Measurements from ENCODE around the gene CBX2.

CBX2 gene

DNA sequence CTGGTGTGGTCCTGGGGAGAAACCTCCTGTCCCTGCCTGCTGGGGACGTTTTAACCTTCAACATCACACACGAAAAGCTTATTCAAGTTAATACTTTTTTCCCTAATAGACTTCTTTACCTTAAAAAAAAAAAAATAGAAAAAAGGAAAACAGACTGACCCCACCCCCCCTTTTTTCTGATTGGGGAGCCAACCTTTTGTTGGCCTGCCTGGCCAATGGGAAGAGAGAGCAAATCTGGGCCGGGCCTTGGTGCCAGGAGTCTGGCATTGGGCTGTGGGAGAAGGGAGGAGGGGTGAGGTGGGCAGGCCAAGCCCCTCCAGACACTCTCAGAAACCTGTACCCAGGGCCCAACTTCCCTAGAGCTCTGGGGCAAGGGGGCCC is 16.0 kb downstream of the CBX2 start:
- no peak for TF ChIP-seq ZNF70 (CRISPR knock-in tag; IDR thresholded peaks at IDR 0.05)
- TF ChIP-seq SNAI2 (CRISPR knock-in tag; IDR thresholded peaks at IDR 0.05) = no peak
- TF ChIP-seq PPARA (CRISPR knock-in tag; IDR thresholded peaks at IDR 0.05; ENCODE audit: borderline replicate concordance) = no peak
- no peak for ATAC-seq

- no peak for ATAC-seq
- TF ChIP-seq ZNF565 (CRISPR knock-in tag; conservative IDR thresholded peaks at IDR 0.05; ENCODE audit: low read depth) = no peak
- no peak for TF ChIP-seq TSHZ2 (CRISPR knock-in tag; IDR thresholded peaks at IDR 0.05)
- no peak for TF ChIP-seq PPARA (CRISPR knock-in tag; IDR thresholded peaks at IDR 0.05; ENCODE audit: borderline replicate concordance)
- no peak for TF ChIP-seq TOX (CRISPR knock-in tag; IDR thresholded peaks at IDR 0.05; ENCODE audit: borderline replicate concordance)
- TF ChIP-seq, protein P1, sequence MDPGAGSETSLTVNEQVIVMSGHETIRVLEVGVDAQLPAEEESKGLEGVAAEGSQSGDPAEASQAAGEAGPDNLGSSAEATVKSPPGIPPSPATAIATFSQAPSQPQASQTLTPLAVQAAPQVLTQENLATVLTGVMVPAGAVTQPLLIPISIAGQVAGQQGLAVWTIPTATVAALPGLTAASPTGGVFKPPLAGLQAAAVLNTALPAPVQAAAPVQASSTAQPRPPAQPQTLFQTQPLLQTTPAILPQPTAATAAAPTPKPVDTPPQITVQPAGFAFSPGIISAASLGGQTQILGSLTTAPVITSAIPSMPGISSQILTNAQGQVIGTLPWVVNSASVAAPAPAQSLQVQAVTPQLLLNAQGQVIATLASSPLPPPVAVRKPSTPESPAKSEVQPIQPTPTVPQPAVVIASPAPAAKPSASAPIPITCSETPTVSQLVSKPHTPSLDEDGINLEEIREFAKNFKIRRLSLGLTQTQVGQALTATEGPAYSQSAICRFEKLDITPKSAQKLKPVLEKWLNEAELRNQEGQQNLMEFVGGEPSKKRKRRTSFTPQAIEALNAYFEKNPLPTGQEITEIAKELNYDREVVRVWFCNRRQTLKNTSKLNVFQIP (CRISPR knock-in tag; IDR thresholded peaks at IDR 0.05; ENCODE audit: borderline replicate concordance, low read depth) = no peak
- TF ChIP-seq ZNF70 (CRISPR knock-in tag; IDR thresholded peaks at IDR 0.05) = no peak
- TF ChIP-seq, protein P2, sequence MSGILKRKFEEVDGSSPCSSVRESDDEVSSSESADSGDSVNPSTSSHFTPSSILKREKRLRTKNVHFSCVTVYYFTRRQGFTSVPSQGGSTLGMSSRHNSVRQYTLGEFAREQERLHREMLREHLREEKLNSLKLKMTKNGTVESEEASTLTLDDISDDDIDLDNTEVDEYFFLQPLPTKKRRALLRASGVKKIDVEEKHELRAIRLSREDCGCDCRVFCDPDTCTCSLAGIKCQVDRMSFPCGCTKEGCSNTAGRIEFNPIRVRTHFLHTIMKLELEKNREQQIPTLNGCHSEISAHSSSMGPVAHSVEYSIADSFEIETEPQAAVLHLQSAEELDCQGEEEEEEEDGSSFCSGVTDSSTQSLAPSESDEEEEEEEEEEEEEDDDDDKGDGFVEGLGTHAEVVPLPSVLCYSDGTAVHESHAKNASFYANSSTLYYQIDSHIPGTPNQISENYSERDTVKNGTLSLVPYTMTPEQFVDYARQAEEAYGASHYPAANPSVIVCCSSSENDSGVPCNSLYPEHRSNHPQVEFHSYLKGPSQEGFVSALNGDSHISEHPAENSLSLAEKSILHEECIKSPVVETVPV (CRISPR knock-in tag; IDR thresholded peaks at IDR 0.05) = no peak
- TF ChIP-seq GLIS3 (CRISPR knock-in tag; IDR thresholded peaks at IDR 0.05) = no peak
- TF ChIP-seq ESRRG (CRISPR knock-in tag; IDR thresholded peaks at IDR 0.05) = no peak
Measured at GRCh38 chr17:79794659-79795511, 16.9 kb downstream of the CBX2 start.

GRCh38 chr17:79795795-79796443 is 18.0 kb downstream of the CBX2 start:
- no peak for ATAC-seq
- no peak for TF ChIP-seq PATZ1 (CRISPR knock-in tag; IDR thresholded peaks at IDR 0.05; ENCODE audit: borderline replicate concordance)
- no peak for TF ChIP-seq GLIS3 (CRISPR knock-in tag; IDR thresholded peaks at IDR 0.05)

- TF ChIP-seq CSDC2 (CRISPR knock-in tag; IDR thresholded peaks at IDR 0.05) = no peak
- no peak for TF ChIP-seq OSR1 (CRISPR knock-in tag; IDR thresholded peaks at IDR 0.05)
- TF ChIP-seq ARNTL (CRISPR knock-in tag; IDR thresholded peaks at IDR 0.05; ENCODE audit: borderline replicate concordance, low read depth) = no peak
- TF ChIP-seq CREB5 (CRISPR knock-in tag; IDR thresholded peaks at IDR 0.05; ENCODE audit: low read depth) = no peak
- TF ChIP-seq TCF4 (CRISPR knock-in tag; IDR thresholded peaks at IDR 0.05; ENCODE audit: borderline replicate concordance) = no peak
- no peak for TF ChIP-seq ZNF8 (CRISPR knock-in tag; IDR thresholded peaks at IDR 0.05)
- no peak for TF ChIP-seq BACH2 (CRISPR knock-in tag; IDR thresholded peaks at IDR 0.05; ENCODE audit: borderline replicate concordance)
- TF ChIP-seq, protein P1 (CRISPR knock-in tag; IDR thresholded peaks at IDR 0.05; ENCODE audit: borderline replicate concordance, low read depth) = no peak
- no peak for TF ChIP-seq ISL1 (CRISPR knock-in tag; IDR thresholded peaks at IDR 0.05)
- TF ChIP-seq ZFP3 (CRISPR knock-in tag; IDR thresholded peaks at IDR 0.05) = no peak
- TF ChIP-seq ESRRG (CRISPR knock-in tag; IDR thresholded peaks at IDR 0.05) = no peak
- TF ChIP-seq PPARA (CRISPR knock-in tag; IDR thresholded peaks at IDR 0.05; ENCODE audit: borderline replicate concordance) = no peak
- no peak for TF ChIP-seq ZFP30 (CRISPR knock-in tag; IDR thresholded peaks at IDR 0.05)
- no peak for TF ChIP-seq SNAI2 (CRISPR knock-in tag; IDR thresholded peaks at IDR 0.05)
- no peak for TF ChIP-seq RARB (CRISPR knock-in tag; IDR thresholded peaks at IDR 0.05)
- TF ChIP-seq, protein P2 (CRISPR knock-in tag; IDR thresholded peaks at IDR 0.05) = no peak
- no peak for TF ChIP-seq TOX (CRISPR knock-in tag; IDR thresholded peaks at IDR 0.05; ENCODE audit: borderline replicate concordance)
- TF ChIP-seq ZNF565 (CRISPR knock-in tag; conservative IDR thresholded peaks at IDR 0.05; ENCODE audit: low read depth) = no peak
- ATAC-seq = no peak
Measured at GRCh38 chr17:79796444-79796762, 18.5 kb downstream of the CBX2 start.
